Liver (tissue), 3 donors: ENCODE results near the gene DOP1B.

Experiments
- GABPA ChIP-seq, 2 donors: IDR thresholded peaks in 1 of 2; conservative IDR thresholded peaks in 1 of 2; 2 replicates each; pipeline ENCODE4 v1.6.1; 2016; ENCODE audit warnings: antibody characterized with exemption in 2 of 2, mild to moderate bottlenecking in 1 of 2, moderate library complexity in 1 of 2
- RAD21 ChIP-seq, 2 donors: IDR thresholded peaks; 2 replicates each; pipeline ENCODE4 v1.6.1; 2016; ENCODE audit warnings: antibody characterized with exemption in 2 of 2, mild to moderate bottlenecking in 2 of 2
- SP1 ChIP-seq: IDR thresholded peaks from 2 replicates; pipeline ENCODE4 v1.6.1; 2018; ENCODE audit warnings: antibody characterized with exemption, mild to moderate bottlenecking
- TAF1 ChIP-seq: conservative IDR thresholded peaks from 2 replicates; pipeline ENCODE4 v1.6.1; 2016; ENCODE audit warnings: antibody characterized with exemption, mild to moderate bottlenecking
- YY1 ChIP-seq: IDR thresholded peaks from 2 replicates; pipeline ENCODE4 v1.6.1; 2016; ENCODE audit warnings: antibody characterized with exemption, mild to moderate bottlenecking
- TF ChIP-seq, protein P1 (sequence below): fragments of 150-350 bp; IDR thresholded peaks from 2 replicates; pipeline ENCODE4 v1.5.1; 2017; ENCODE audit warnings: improper control_type of control experiment, low read depth, low read length; ENCODE audit not compliant: missing input control
- TF ChIP-seq, protein P2 (sequence below): IDR thresholded peaks from 2 replicates; pipeline ENCODE4 v1.6.1; 2016; ENCODE audit warnings: antibody characterized with exemption
- TF ChIP-seq, protein P3 (sequence below): IDR thresholded peaks from 2 replicates; pipeline ENCODE4 v1.6.1; 2016; ENCODE audit warnings: antibody characterized with exemption
- donor health status: healthy.
- donor health status: healthy.

DNA sequence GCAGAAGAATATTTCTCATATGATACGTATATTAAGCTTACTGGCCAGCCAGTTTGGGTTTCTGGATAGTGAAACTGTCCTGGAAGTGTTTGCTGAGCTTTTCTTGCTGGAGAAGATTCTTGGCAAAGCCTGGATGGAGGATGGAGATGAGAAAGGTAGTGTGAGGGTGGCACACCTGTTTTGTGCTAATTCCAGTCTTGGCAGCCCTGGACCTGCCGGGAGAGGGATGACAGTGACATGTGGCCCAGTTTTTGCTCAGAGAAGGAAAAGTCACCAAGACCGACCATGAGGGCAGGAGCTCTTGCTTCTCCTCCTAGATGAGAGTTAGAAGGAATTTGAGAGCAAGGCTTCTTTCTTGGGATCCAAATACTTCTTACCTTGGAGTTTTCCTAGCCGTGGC, 34.1 kb downstream of the DOP1B start:
- TF ChIP-seq, protein P1, sequence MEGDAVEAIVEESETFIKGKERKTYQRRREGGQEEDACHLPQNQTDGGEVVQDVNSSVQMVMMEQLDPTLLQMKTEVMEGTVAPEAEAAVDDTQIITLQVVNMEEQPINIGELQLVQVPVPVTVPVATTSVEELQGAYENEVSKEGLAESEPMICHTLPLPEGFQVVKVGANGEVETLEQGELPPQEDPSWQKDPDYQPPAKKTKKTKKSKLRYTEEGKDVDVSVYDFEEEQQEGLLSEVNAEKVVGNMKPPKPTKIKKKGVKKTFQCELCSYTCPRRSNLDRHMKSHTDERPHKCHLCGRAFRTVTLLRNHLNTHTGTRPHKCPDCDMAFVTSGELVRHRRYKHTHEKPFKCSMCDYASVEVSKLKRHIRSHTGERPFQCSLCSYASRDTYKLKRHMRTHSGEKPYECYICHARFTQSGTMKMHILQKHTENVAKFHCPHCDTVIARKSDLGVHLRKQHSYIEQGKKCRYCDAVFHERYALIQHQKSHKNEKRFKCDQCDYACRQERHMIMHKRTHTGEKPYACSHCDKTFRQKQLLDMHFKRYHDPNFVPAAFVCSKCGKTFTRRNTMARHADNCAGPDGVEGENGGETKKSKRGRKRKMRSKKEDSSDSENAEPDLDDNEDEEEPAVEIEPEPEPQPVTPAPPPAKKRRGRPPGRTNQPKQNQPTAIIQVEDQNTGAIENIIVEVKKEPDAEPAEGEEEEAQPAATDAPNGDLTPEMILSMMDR, result no peak
- TF ChIP-seq SP1 (no peak), YY1 (no peak), RAD21 (IDR thresholded peaks at IDR 0.05) (no peak), TAF1 (no peak), GABPA (IDR thresholded peaks at IDR 0.05 in 1 of 2, conservative IDR thresholded peaks at IDR 0.05 in 1 of 2) (no peak)
- TF ChIP-seq, protein P2, sequence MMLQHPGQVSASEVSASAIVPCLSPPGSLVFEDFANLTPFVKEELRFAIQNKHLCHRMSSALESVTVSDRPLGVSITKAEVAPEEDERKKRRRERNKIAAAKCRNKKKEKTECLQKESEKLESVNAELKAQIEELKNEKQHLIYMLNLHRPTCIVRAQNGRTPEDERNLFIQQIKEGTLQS, result no peak
- TF ChIP-seq, protein P3, sequence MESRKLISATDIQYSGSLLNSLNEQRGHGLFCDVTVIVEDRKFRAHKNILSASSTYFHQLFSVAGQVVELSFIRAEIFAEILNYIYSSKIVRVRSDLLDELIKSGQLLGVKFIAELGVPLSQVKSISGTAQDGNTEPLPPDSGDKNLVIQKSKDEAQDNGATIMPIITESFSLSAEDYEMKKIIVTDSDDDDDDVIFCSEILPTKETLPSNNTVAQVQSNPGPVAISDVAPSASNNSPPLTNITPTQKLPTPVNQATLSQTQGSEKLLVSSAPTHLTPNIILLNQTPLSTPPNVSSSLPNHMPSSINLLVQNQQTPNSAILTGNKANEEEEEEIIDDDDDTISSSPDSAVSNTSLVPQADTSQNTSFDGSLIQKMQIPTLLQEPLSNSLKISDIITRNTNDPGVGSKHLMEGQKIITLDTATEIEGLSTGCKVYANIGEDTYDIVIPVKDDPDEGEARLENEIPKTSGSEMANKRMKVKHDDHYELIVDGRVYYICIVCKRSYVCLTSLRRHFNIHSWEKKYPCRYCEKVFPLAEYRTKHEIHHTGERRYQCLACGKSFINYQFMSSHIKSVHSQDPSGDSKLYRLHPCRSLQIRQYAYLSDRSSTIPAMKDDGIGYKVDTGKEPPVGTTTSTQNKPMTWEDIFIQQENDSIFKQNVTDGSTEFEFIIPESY, result no peak
